ENCODE results near the gene MRNIP.

Gene MRNIP

DNA sequence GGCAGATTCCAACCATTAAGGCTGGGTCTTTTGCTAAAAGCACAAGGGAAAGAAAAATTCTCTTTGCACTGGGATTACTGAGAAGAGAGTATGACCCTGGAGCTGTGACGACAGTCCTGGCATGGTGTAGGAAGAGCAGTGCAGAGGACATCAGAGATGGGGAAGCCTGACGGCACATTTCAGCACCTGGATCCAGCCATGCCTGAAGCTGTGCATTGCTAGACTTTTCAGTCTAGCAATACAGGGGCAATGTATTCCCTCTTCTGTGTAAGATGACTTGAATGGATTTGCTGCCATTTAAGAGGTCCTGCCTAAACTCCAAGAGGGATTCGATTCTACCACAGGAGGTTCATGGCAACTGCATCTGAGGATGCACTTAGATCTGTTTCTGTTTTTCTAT, 12.3 kb upstream of the MRNIP start:
- H3K4me3 ChIP-seq (ENCODE audit: low read depth, low read length): no peak overlapping the region
- TF ChIP-seq, protein P1, sequence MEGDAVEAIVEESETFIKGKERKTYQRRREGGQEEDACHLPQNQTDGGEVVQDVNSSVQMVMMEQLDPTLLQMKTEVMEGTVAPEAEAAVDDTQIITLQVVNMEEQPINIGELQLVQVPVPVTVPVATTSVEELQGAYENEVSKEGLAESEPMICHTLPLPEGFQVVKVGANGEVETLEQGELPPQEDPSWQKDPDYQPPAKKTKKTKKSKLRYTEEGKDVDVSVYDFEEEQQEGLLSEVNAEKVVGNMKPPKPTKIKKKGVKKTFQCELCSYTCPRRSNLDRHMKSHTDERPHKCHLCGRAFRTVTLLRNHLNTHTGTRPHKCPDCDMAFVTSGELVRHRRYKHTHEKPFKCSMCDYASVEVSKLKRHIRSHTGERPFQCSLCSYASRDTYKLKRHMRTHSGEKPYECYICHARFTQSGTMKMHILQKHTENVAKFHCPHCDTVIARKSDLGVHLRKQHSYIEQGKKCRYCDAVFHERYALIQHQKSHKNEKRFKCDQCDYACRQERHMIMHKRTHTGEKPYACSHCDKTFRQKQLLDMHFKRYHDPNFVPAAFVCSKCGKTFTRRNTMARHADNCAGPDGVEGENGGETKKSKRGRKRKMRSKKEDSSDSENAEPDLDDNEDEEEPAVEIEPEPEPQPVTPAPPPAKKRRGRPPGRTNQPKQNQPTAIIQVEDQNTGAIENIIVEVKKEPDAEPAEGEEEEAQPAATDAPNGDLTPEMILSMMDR (IDR thresholded peaks at IDR 0.05; ENCODE audit: insufficient read depth, low read depth, low read length, missing control alignments): no peak
- DNase-seq (ENCODE audit: low read depth): no peak

- TF ChIP-seq, protein P1 (IDR thresholded peaks at IDR 0.05; ENCODE audit: insufficient read depth, low read depth, low read length, missing control alignments): peak; percentile 30
- peak; percentile 31 for DNase-seq (ENCODE audit: low read depth)
These were observed 11.8 kb upstream of the MRNIP start for GRCh38 chr5:179870403-179870903.

DNA sequence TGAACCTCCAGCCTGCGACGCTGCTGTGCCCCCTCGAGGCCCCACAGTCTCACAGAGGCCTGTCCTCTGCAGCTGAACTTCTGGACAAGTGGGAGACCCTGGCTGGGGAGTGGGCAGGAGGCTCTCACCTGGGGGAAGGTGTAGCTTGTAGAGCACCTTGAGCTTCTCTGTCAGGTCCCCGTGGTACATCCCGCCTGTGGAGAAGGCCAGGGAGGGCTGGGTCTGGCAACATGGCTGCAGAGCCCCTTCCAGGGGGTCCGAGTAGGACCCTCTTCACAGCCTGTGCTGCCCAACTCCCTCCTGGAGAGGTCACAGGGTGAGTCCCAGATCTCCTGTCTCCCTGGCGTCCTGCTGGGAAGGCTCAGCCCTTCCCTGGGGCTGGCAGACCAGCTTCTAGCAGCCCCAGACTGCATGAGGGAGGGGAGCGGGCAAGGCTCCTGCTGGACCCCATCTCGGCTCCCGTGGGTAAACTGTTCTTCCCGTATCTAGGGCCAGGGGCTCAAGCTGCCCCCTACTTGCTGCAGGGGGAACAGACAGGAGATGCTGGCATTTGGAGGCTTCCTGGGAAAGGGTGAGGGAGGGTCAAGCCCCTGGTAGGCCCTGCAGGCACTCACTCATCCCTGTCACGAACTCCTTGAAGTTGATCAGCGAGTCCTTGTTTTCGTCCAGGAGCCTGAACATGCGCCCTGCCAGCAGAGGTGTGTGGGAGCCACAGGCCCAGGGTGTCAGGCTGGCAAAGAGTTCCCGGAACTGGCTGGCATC, 11.2 kb upstream of the MRNIP start:
- TF ChIP-seq, protein P1 (IDR thresholded peaks at IDR 0.05; ENCODE audit: insufficient read depth, low read depth, low read length, missing control alignments): no peak

More at GRCh38 chr5:179870403-179870903, 11.8 kb upstream of the MRNIP start:
- H3K4me3 ChIP-seq (ENCODE audit: low read depth, low read length): no peak overlapping the region

DNA sequence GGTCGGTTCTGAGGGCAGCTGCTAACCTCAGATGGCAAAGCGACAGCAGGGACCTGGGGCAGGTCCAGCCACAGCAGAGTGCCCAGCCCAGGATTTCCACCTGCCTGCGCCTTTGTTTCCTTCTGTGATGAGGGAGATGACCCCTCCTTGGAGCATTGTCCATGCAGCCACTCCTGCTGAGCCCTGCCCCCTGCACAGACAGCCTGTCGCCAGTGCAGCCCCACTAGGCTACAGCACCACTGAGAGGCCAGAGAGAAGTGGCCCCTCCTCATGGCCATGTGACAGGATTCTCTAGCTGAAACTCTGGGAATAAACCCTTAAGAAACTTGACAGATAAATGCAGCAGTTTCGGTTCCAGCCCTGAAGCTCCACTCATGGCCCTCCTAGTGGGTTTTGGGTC, 10.5 kb upstream of the MRNIP start:
- no peak overlapping the region for H3K4me3 ChIP-seq (ENCODE audit: low read depth, low read length)
- no peak for DNase-seq (ENCODE audit: low read depth)
- TF ChIP-seq, protein P1 (IDR thresholded peaks at IDR 0.05; ENCODE audit: insufficient read depth, low read depth, low read length, missing control alignments): no peak

More for the DNA sequence above, 11.2 kb upstream of the MRNIP start:
- DNase-seq (ENCODE audit: low read depth): no peak
- H3K4me3 ChIP-seq (ENCODE audit: low read depth, low read length): no peak overlapping the region

GRCh38 chr5:179868541-179868940, 9.9 kb upstream of the MRNIP start:
- DNase-seq (ENCODE audit: low read depth): no peak
- TF ChIP-seq, protein P1 (IDR thresholded peaks at IDR 0.05; ENCODE audit: insufficient read depth, low read depth, low read length, missing control alignments): no peak
- H3K4me3 ChIP-seq (ENCODE audit: low read depth, low read length): no peak overlapping the region

DNA sequence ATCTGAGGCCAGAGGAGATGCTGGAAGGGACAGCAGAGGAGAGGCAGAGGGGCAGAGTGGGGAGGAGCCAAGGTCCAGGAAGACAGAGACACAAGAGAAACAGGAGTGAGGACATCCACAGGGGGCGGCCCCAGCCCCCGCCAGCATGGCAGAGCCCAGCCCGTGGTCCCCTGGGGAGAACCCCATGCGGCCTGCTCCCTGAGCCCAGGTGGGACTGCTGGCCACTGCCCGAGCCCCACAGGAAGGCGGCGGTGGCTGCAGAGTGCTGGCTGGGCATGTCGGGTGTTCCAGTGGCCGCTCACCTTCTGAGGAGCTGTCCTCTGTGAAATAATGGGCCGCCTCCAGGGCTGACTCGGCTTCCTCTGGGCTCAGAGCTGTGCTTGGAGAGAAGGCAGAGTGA, 8.9 kb upstream of the MRNIP start:
- no peak for DNase-seq (ENCODE audit: low read depth)
- no peak overlapping the region for H3K4me3 ChIP-seq (ENCODE audit: low read depth, low read length)
- TF ChIP-seq, protein P1 (IDR thresholded peaks at IDR 0.05; ENCODE audit: insufficient read depth, low read depth, low read length, missing control alignments): no peak

Measured in GM12865 (cell line).